ENCODE measurements around the gene MBTD1.

Gene MBTD1

DNA sequence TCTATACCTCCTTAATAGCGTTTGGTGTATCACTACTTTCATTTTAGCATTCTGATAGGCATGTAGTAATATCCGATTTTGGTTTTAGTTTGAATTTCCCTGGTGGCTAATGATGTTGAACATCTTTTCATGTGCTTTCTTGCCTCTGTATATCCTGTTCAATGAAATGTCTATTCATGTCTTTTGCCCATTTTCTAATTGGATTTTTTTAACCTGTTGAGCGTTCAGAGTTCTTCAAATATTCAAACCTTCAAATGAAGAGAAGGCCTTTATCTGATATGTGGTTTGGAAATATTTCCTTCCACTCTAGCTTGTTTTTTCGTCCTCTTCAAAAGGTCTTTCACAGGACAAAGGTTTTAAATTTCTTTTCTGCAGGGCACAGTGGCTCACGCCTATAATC lies 108.9 kb downstream of the MBTD1 start:
- DNase-seq (ENCODE audit: low read depth in 2 of 2, low spot score in 1 of 2), result no peak

- DNase-seq (ENCODE audit: low read depth in 2 of 2, low spot score in 1 of 2), result no peak
These were observed 110.7 kb downstream of the MBTD1 start for GRCh38 chr17:51149163-51149562.

GRCh38 chr17:51147650-51148049 lies 112.2 kb downstream of the MBTD1 start:
- no peak for DNase-seq (ENCODE audit: low read depth in 2 of 2, low spot score in 1 of 2)

DNA sequence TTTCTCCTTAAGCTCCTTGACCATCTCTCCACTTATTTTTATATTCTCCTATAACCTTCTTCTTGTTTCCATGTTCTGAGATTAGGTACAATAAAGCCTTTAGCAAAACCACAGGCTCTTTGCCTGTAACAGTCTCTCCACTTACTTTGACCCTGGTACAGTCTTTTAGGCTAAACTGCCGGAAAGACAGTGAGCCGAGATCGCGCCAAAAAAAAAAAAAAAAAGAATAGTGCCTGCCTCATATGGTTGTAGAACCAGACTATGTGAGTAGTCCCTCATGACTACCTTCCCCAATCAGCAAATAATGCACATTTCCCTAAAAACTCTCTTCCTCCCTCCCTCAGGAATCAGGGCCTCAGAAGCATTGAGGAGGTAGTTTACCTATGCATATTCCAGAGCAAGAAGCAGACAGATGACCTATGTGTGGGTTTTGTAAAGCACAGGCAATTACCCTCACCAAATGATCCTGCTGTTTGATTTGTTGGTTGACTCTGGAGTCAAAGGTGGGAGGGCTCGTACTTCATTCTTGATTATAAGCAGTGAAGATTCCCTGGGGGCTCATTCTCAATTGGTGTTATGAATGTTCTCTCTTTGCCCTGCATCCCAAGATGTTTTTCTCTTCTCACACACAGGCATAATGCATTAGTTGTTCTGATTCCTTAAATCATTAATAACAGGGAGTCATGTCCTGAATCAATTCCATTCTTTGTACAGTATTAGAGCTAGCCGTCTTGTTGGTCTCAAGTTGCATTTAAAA lies 115.4 kb downstream of the MBTD1 start:
- DNase-seq (ENCODE audit: low read depth in 2 of 2, low spot score in 1 of 2), result no peak

DNA sequence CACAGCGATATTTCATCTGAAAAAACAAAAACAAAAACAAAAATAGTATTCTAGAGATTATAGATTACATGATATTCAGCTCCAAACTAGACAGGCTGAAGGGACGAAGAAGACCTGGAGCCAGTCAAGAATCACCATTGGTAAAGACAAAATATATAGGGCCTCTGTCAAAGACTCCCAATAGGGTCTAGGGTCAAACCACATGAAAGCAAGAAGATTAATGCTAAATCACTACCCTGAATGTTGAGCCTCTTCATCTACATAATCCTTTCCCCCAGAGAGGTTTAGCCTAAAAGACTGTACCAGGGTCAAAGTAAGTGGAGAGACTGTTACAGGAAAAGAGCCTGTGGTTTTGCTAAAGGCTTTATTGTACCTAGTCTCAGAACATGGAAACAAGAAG lies 117.3 kb downstream of the MBTD1 start:
- DNase-seq (ENCODE audit: low read depth in 2 of 2, low spot score in 1 of 2), result no peak

- no peak for DNase-seq (ENCODE audit: low read depth in 2 of 2, low spot score in 1 of 2)
These were observed 123.9 kb downstream of the MBTD1 start for GRCh38 chr17:51135956-51136355.

DNA sequence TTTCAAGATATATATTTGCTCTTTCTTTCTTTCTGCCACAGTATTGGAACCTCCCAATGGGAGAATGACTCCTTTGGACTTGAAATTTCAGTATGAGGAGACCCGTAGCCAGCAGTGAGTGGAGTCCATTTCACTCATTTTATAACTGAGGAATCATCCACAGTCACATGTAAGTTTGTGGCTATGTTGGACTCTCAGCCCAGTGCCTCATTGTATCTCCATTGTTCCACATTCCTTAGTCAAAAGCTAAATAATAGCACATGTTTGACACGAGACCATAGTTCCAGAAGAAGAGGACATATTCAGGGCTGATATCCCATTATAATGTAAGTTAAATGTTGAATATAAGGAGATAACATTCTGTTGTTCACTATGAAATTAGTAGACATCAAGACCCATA lies 126.5 kb downstream of the MBTD1 start:
- DNase-seq (ENCODE audit: low read depth in 2 of 2, low spot score in 1 of 2), result no peak

DNA sequence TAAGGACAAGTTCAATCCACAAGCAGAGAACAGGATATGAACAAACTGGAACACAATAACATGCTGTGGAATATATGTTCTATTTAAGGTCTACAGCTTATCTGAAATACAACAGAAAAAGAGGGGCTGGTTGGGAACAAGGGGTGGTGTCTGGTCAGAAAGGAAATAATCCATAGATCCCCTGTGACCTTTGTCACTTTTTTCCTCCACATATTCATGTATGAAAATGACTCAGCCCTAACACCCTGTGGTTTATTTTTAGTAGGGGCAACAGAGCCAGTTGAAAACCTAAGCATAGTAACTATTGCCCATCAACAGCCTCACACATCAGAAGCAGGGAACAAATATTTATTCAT lies 126.9 kb downstream of the MBTD1 start:
- no peak for DNase-seq (ENCODE audit: low read depth in 2 of 2, low spot score in 1 of 2)

GRCh38 chr17:51128076-51128475 lies 131.8 kb downstream of the MBTD1 start:
- no peak for DNase-seq (ENCODE audit: low read depth in 2 of 2, low spot score in 1 of 2)
